ENCODE results near the gene GMPR. TPM values are rescaled to one million over a fixed set of nuclear protein-coding genes. Genes with fewer than 3 reads are reported as not detected.

Gene GMPR
- total and polyA plus RNA-seq, 7 donors = 2.8 to 26.5 (median 15.0) TPM

DNA sequence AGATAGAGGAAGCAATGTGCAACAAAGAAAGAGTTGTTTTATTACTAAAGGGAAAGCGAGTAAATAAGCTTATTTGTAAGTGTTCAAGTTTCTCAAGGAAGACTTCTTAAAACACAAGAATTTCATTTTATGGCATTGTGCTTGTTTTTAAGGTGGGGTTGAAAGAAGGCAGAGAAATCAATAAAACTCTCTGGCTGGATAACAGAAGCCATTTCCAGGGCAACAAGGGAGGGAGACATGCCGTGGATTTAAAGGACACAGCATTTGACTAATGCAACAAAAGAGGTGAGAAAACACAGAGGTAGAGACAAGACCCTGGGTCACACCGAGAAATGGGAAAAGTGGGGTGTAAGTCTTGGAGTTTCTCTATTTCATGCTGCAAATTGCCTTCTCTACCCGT is 28.8 kb upstream of the GMPR start:
- WGBS, 2 donors = 12 to 58% methylated on average over 4 of the region's 4 CpGs
- no peaks in the 10 kb centered on the region for H3K4me1 ChIP-seq
- no peaks in the 10 kb centered on the region for H3K27me3 ChIP-seq
- no peaks in the 10 kb centered on the region for H3K36me3 ChIP-seq
- no peak overlapping the region for H3K27ac ChIP-seq
- intact Hi-C loops (cut with DNase I) = loop anchor here (5.0 kb wide), 1 partner anchor 82 kb away; the partner anchor contains the start of gene MYLIP
- H3K9me3 ChIP-seq = no peaks in the 10 kb centered on the region
- H3K4me3 ChIP-seq = no peak overlapping the region
- DNase-seq = no peak
- TF ChIP-seq, protein P1, sequence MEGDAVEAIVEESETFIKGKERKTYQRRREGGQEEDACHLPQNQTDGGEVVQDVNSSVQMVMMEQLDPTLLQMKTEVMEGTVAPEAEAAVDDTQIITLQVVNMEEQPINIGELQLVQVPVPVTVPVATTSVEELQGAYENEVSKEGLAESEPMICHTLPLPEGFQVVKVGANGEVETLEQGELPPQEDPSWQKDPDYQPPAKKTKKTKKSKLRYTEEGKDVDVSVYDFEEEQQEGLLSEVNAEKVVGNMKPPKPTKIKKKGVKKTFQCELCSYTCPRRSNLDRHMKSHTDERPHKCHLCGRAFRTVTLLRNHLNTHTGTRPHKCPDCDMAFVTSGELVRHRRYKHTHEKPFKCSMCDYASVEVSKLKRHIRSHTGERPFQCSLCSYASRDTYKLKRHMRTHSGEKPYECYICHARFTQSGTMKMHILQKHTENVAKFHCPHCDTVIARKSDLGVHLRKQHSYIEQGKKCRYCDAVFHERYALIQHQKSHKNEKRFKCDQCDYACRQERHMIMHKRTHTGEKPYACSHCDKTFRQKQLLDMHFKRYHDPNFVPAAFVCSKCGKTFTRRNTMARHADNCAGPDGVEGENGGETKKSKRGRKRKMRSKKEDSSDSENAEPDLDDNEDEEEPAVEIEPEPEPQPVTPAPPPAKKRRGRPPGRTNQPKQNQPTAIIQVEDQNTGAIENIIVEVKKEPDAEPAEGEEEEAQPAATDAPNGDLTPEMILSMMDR (IDR thresholded peaks at IDR 0.05) = no peak
- no peak for TF ChIP-seq POLR2AphosphoS5 (IDR thresholded peaks at IDR 0.05)
- TF ChIP-seq POLR2A (IDR thresholded peaks at IDR 0.05) = no peak
- TF ChIP-seq EP300 (IDR thresholded peaks at IDR 0.05) = no peak

DNA sequence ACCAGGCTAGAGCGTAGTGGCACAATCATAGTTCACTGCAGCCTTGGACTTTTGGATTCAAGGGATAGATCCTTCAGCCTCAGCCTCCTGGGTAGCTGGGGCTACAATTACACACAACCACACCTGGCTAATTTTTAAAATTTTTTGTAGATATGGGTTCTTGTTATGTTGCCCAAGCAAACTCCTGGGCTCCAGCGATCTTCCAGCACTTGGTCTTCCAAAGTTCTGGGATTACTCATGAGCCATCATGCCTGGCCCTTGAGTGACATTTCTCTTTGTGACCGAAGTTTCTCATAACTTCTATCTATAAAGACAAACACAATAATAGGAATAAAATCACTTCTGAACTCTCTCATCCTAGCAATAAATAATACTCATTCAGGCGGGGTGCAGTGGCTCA is 26.1 kb upstream of the GMPR start:
- DNase-seq = no peak
- TF ChIP-seq POLR2AphosphoS5 (IDR thresholded peaks at IDR 0.05) = no peak
- no peak for TF ChIP-seq EP300 (IDR thresholded peaks at IDR 0.05)
- no peak for TF ChIP-seq POLR2A (IDR thresholded peaks at IDR 0.05)
- TF ChIP-seq, protein P1 (IDR thresholded peaks at IDR 0.05) = no peak
- H3K9me3 ChIP-seq = no peaks in the 10 kb centered on the region
- H3K27ac ChIP-seq = no peak overlapping the region
- H3K4me1 ChIP-seq = peaks cover 0 to 19% (median 15%) of the 10 kb centered on the region in 4 donors
- no peaks in the 10 kb centered on the region for H3K36me3 ChIP-seq
- intact Hi-C loops (cut with DNase I) = no loop called here
- no peaks in the 10 kb centered on the region for H3K27me3 ChIP-seq
- no peak overlapping the region for H3K4me3 ChIP-seq
- 92 to 93% methylated on average over 4 of the region's 4 CpGs for WGBS, 2 donors

DNA sequence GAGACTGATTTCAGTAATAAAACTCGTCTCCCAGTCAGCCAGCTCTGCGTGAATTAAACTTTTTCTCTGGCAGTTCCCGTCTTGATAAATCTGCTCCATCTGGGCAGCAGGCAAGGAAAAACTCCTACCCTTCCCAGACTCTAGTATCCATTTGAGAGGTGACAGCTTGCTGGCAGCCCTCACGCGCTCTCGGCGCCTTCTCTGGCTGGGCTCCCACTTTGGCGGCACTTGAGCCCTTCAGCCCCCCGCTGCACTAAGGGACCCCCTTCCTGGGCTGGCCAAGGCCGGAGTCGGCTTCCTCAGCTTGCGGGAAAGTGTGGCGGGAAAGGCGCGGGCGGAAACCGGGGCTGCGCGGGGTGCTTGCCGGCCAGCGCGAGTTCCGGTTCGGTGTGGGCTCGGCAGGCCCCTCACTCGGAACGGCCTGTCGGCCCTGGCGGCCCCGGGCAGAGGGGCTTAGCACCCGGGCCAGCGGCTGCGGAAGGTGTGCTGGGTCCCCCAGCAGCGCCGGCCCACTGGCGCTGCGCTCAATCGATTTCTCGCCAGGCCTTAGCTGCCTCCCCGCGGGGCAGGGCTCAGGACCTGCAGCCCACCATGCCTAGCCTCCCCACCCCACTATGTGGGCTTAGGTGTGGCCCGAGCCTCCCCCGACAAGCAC is 21.8 kb upstream of the GMPR start:
- H3K36me3 ChIP-seq = no peaks in the 10 kb centered on the region
- peak overlapping the region in 1 of 4 donors; percentile 18 for H3K27ac ChIP-seq
- WGBS, 2 donors = 50 to 75% methylated on average over 43 of the region's 43 CpGs
- H3K4me3 ChIP-seq = peak overlapping the region in 3 of 4 donors; percentile 25 to 36 (median 29)
- TF ChIP-seq EP300 (IDR thresholded peaks at IDR 0.05) (no peak), POLR2A (IDR thresholded peaks at IDR 0.05) (no peak), POLR2AphosphoS5 (IDR thresholded peaks at IDR 0.05) (no peak)
- TF ChIP-seq, protein P1 (IDR thresholded peaks at IDR 0.05) = no peak
- intact Hi-C loops (cut with DNase I) = no loop called here
- H3K9me3 ChIP-seq = no peaks in the 10 kb centered on the region
- no peak for DNase-seq
- peaks cover 0 to 19% (median 15%) of the 10 kb centered on the region in 4 donors for H3K4me1 ChIP-seq
- no peaks in the 10 kb centered on the region for H3K27me3 ChIP-seq

DNA sequence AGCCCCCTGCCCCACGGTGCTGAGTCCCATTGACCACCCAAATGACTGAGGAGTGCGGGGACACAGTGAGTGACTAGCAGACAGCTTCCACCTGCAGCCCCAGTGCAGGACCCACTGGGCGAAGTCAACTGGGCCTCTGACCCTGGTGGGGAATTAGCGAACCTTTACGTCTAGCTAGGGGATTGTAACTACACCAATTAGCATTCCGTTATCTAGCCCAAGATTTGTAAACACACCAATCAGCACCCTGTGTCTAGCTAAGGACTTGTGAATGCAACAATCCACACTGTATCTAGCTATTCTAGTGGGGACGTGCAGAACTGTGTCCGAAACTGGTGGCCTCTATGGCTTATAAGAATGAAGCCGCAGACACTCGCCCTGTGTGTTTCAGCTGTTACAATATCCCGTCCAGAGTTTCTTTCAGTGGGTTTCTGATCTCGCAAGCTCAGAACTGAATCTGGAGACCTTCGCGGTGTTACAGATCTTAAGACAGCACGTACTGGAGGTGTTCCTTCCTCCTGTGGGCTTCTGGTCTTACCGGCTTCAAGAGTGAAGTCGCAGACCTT is 21.1 kb upstream of the GMPR start:
- WGBS, 2 donors = 93% methylated on average over 17 of the region's 17 CpGs
- Histone ChIP-seq H3K4me3 (no peak overlapping the region), H3K4me1 (peaks cover 0 to 19% (median 15%) of the 10 kb centered on the region in 4 donors), H3K27ac (no peak overlapping the region), H3K36me3 (no peaks in the 10 kb centered on the region), H3K9me3 (no peaks in the 10 kb centered on the region), H3K27me3 (no peaks in the 10 kb centered on the region)
- no peak for DNase-seq
- intact Hi-C loops (cut with DNase I) = no loop called here
- TF ChIP-seq EP300 (IDR thresholded peaks at IDR 0.05) (no peak), POLR2AphosphoS5 (IDR thresholded peaks at IDR 0.05) (no peak), POLR2A (IDR thresholded peaks at IDR 0.05) (no peak)
- TF ChIP-seq, protein P1 (IDR thresholded peaks at IDR 0.05) = no peak
